GM10266 (cell line): Measurements from ENCODE around the gene RASGRF1.

Experiments used
- DNase-seq: peaks from one replicate; pipeline ENCODE4 v3.0.0; 2012; ENCODE audit errors: extremely low spot score
- TF ChIP-seq, protein P1 (sequence below): IDR thresholded peaks from 2 replicates; pipeline ENCODE4 v1.5.1; 2012; ENCODE audit warnings: mild to moderate bottlenecking, low read depth; ENCODE audit not compliant: control insufficient read depth, insufficient read depth; ENCODE audit errors: missing control alignments

RASGRF1 gene

GRCh38 chr15:78956937-78957336 lies 133.6 kb downstream of the RASGRF1 start:
- DNase-seq = no peak
- TF ChIP-seq, protein P1, sequence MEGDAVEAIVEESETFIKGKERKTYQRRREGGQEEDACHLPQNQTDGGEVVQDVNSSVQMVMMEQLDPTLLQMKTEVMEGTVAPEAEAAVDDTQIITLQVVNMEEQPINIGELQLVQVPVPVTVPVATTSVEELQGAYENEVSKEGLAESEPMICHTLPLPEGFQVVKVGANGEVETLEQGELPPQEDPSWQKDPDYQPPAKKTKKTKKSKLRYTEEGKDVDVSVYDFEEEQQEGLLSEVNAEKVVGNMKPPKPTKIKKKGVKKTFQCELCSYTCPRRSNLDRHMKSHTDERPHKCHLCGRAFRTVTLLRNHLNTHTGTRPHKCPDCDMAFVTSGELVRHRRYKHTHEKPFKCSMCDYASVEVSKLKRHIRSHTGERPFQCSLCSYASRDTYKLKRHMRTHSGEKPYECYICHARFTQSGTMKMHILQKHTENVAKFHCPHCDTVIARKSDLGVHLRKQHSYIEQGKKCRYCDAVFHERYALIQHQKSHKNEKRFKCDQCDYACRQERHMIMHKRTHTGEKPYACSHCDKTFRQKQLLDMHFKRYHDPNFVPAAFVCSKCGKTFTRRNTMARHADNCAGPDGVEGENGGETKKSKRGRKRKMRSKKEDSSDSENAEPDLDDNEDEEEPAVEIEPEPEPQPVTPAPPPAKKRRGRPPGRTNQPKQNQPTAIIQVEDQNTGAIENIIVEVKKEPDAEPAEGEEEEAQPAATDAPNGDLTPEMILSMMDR = no peak

- DNase-seq = no peak
- TF ChIP-seq, protein P1 = no peak
Observed at GRCh38 chr15:78955355-78955754, 135.2 kb downstream of the RASGRF1 start.

GRCh38 chr15:78951841-78952238 lies 138.7 kb downstream of the RASGRF1 start:
- TF ChIP-seq, protein P1 = no peak
- no peak for DNase-seq

DNA sequence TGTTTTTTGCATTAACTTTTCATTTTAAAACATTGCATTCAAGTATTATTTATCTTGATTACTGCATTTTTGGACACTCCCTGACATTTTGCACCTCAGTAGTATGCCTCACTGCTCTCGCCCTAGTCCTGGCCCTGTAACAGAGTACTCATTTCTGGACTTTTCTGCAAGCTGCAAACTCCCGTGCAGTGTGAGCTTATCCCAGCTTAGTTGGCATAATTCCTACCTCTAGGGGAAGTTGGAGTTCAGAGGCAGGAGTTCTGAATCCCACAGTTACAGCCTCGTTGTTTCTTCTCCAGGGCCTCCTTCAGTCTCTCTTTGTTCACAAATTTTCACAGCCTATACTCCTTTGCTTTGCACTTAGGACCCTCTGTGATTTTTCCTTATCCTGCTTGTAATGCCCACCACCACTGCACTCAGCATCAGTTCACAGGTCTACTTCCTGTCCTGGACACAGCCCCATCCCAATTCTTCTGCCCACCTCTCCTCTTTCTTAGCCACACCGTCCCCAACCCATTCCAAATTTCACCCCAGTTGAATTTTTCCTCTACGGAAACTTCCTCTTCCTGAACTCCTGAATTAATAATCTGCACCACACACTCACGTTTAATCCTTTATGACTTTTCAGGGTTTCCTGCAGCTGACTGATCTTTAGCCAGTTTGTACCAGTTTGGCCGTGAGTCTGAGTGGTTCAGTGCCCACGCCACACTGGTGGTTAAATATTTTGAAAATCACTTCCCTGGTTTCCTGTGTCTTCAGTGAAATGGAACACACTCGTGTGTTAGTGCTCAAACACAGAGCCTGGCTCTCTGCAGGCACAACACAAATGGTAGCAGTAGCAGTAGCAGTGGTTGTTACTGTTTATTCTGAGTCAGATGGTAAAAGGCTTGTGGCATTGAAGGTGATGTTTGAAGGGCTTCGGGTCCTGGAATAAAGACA lies 139.4 kb downstream of the RASGRF1 start:
- no peak for DNase-seq
- TF ChIP-seq, protein P1 = no peak

DNA sequence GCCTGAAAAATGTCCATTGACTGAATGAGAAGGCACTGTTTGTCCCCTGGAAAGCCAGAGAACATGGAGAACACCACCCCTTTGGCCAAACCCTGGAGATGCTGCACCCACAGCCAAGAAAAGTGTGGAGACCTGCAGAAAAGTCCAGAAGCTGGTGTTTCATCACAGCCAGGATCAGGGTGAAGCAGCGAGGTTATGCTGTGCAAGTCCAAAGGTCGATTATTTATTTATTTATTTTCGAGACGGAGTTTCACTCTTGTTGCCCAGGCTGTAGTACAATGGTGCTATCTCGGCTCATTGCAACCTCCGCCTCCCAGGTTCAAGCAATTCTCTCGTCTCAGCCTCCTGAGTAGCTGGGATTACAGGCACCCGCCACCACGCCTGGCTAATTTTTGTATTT lies 140.2 kb downstream of the RASGRF1 start:
- DNase-seq = no peak
- TF ChIP-seq, protein P1 = no peak

DNA sequence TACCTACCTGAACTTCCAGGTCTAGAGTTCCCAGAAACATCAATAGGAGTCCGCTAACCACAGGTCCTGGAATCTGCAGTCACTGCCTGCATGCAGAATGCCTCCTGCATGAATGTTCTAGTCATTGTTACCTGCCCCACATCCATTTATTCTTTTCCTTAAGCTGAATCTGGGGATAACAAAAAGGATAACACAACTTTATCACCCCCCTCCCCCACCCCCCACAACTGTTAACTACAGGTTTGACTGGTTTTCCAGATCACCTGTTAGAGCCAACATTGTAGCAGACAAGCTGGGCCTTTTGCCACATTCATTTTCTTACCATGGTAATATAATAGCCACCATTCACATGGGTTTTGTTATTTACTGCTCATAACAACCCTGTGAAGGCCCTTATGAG lies 141.1 kb downstream of the RASGRF1 start:
- TF ChIP-seq, protein P1 = no peak

GRCh38 chr15:78947506-78947905 lies 143.1 kb downstream of the RASGRF1 start:
- TF ChIP-seq, protein P1 = no peak
- DNase-seq = no peak

More for the DNA sequence above, 141.1 kb downstream of the RASGRF1 start:
- DNase-seq = no peak
